HCT116 (cell line): Measurements from ENCODE around the gene MRM3. TPM values are rescaled to one million over a fixed set of nuclear protein-coding genes. Genes with fewer than 3 reads are reported as not detected.
A peak's percentile ranks its signal among the peaks of the same experiment; 100 is the strongest.

Experiments
- ATAC-seq: fragments of 200-7000 bp; cut with Tn5 transposase; 2 replicates; pipeline ENCODE4 v1.9.1; 2020; ENCODE audit warnings: mild to moderate bottlenecking, moderate library complexity
- BruUV-seq: library from RNA; stranded (reverse); fragments of 400-500 nt; replicated peaks from 2 replicates; lab custom pipeline; 2021; lab: Mats Ljungman, UMichigan
- CTCF ChIA-PET: fragments of 300-600 bp; sonication (Branson Sonifier 250); formaldehyde crosslinking; loops from one replicate; lab custom pipeline; 2021; ENCODE audit warnings: antibody characterized with exemption; lab: Charles Lee
- POLR2A ChIA-PET: fragments of 300-600, 350-600 bp; sonication (Branson Sonifier 250); formaldehyde crosslinking; loops from one replicate; lab custom pipeline; 2021; ENCODE audit warnings: antibody characterized with exemption; lab: Charles Lee
- RAD21 ChIA-PET, 2 experiments: fragments of 300-600 bp; sonication (Branson Sonifier 250); formaldehyde crosslinking; loops; one replicate each; lab custom pipeline; 2023; ENCODE audit warnings: low total read pairs in 2 of 2; ENCODE audit not compliant: uncharacterized antibody in 2 of 2, unreplicated experiment in 2 of 2, low non-redundant PET in 1 of 2; lab: Charles Lee
- DNase-seq: peaks from one replicate; pipeline ENCODE4 v3.0.0-alpha.2; 2010; ENCODE audit warnings: low read depth, low spot score
- H2AFZ ChIP-seq: fragments of 200-600 bp; shearing (Covaris generic), sonication (generic); 2 replicates; pipeline ENCODE4 v1.6.1; 2017; ENCODE audit warnings: low read depth, mixed run types, mixed read lengths, antibody characterized with exemption, low read length; ENCODE audit not compliant: poor library complexity, severe bottlenecking
- H3K27ac ChIP-seq: 2 replicates; pipeline ENCODE4 v1.5.1; 2012; ENCODE audit warnings: low read depth, low read length
- H3K27me3 ChIP-seq: fragments of 200-600 bp; sonication (generic); 2 replicates; pipeline ENCODE4 v1.6.1; 2016; ENCODE audit warnings: mixed run types, low read length, mixed read lengths; ENCODE audit not compliant: insufficient read depth
- H3K36me3 ChIP-seq, 2 experiments: fragments of 200-500 bp in 1 of 2; fragments of 200-600 bp in 1 of 2; sonication (Bioruptor generic) in 1 of 2; sonication (generic) in 1 of 2; 2 replicates each; pipeline versions ENCODE4 v1.5.1 to v1.6.1; 2014 to 2016; ENCODE audit warnings: low read length in 2 of 2, inconsistent platforms in 1 of 2, mixed read lengths in 1 of 2, mixed run types in 1 of 2; ENCODE audit not compliant: insufficient read depth in 2 of 2, control insufficient read depth in 1 of 2
- H3K4me1 ChIP-seq, 2 experiments: fragments of 200-600 bp in 1 of 2; sonication (generic) in 1 of 2; 2 replicates each; pipeline versions ENCODE4 v1.5.1 to v1.6.1; 2012 to 2017; ENCODE audit warnings: low read length in 2 of 2, inconsistent platforms in 1 of 2, mild to moderate bottlenecking in 1 of 2, mixed read lengths in 1 of 2, mixed run types in 1 of 2, moderate library complexity in 1 of 2; ENCODE audit not compliant: insufficient read depth in 2 of 2, control insufficient read depth in 1 of 2
- H3K4me2 ChIP-seq: fragments of 200-600 bp; sonication (generic); 2 replicates; pipeline ENCODE4 v1.6.1; 2017; ENCODE audit warnings: mixed run types, low read length, mixed read lengths
- H3K4me3 ChIP-seq, 2 experiments: fragments of 200-600 bp in 1 of 2; sonication (generic) in 1 of 2; replicated peaks in 1 of 2; 2 replicates each; pipeline ENCODE4 v1.5.1; 2011 to 2016; ENCODE audit warnings: low read length in 2 of 2, control low read depth in 1 of 2, low read depth in 1 of 2, mild to moderate bottlenecking in 1 of 2, mixed read lengths in 1 of 2, mixed run types in 1 of 2
- H3K79me2 ChIP-seq: fragments of 200-600 bp; sonication (generic); 2 replicates; pipeline ENCODE4 v1.6.1; 2017; ENCODE audit warnings: mild to moderate bottlenecking, mixed run types, low read length, moderate library complexity, mixed read lengths; ENCODE audit not compliant: insufficient read depth
- H3K9ac ChIP-seq: fragments of 200-600 bp; sonication (generic); 2 replicates; pipeline ENCODE4 v1.6.1; 2016; ENCODE audit warnings: low read length, mixed read lengths
- H3K9me2 ChIP-seq: fragments of 200-600 bp; sonication (generic), shearing (Covaris generic); 2 replicates; pipeline ENCODE4 v1.6.1; 2017; ENCODE audit warnings: mixed run types, mild to moderate bottlenecking, moderate library complexity; ENCODE audit not compliant: insufficient read depth
- H3K9me3 ChIP-seq, 2 experiments: fragments of 200-500 bp in 1 of 2; fragments of 200-600 bp in 1 of 2; sonication (Bioruptor generic) in 1 of 2; sonication (generic) in 1 of 2; 2 replicates each; pipeline ENCODE4 v1.6.1; 2014 to 2017; ENCODE audit warnings: low read length in 2 of 2, mixed read lengths in 2 of 2, inconsistent platforms in 1 of 2, low read depth in 1 of 2, mild to moderate bottlenecking in 1 of 2, mixed run types in 1 of 2, moderate library complexity in 1 of 2; ENCODE audit not compliant: control insufficient read depth in 1 of 2, insufficient read depth in 1 of 2
- H4K20me1 ChIP-seq: fragments of 200-600 bp; sonication (generic), shearing (Covaris generic); 2 replicates; pipeline ENCODE4 v1.6.1; 2017; ENCODE audit warnings: mixed run types, mild to moderate bottlenecking, moderate library complexity; ENCODE audit not compliant: insufficient read depth
- ATF3 ChIP-seq: IDR thresholded peaks from 2 replicates; pipeline ENCODE4 v1.6.1; 2012
- CEBPB ChIP-seq: IDR thresholded peaks from 2 replicates; pipeline ENCODE4 v1.6.1; 2012; ENCODE audit warnings: low read depth
- EGR1 ChIP-seq: IDR thresholded peaks from 2 replicates; pipeline ENCODE4 v1.6.1; 2012; ENCODE audit warnings: low read depth
- EZH2 ChIP-seq: fragments of 200-600 bp; sonication (generic); IDR thresholded peaks from 2 replicates; pipeline ENCODE4 v1.6.1; 2017; ENCODE audit warnings: antibody characterized with exemption, mixed run types
- EZH2phosphoT487 ChIP-seq: fragments of 200-600 bp; IDR thresholded peaks from 2 replicates; pipeline ENCODE4 v1.6.1; 2018; ENCODE audit warnings: antibody characterized with exemption, borderline replicate concordance
- FOSL1 ChIP-seq: IDR thresholded peaks from 2 replicates; pipeline ENCODE4 v1.6.1; 2012; ENCODE audit warnings: low read depth
- MAX ChIP-seq: IDR thresholded peaks from 2 replicates; pipeline ENCODE4 v1.6.1; 2012
- POLR2A ChIP-seq: IDR thresholded peaks from 2 replicates; pipeline ENCODE4 v1.7.0; 2011; ENCODE audit warnings: borderline replicate concordance; ENCODE audit not compliant: insufficient read depth, insufficient read length; ENCODE audit errors: extremely low read depth
- POLR2AphosphoS5 ChIP-seq: IDR thresholded peaks from 2 replicates; pipeline ENCODE4 v1.6.1; 2011; ENCODE audit warnings: mild to moderate bottlenecking, low read depth, low read length, moderate library complexity
- RAD21 ChIP-seq: IDR thresholded peaks from 2 replicates; pipeline ENCODE4 v1.6.1; 2012; ENCODE audit warnings: low read depth, mild to moderate bottlenecking
- REST ChIP-seq: IDR thresholded peaks from 2 replicates; pipeline ENCODE4 v1.6.1; 2012; ENCODE audit warnings: low read depth
- SIN3A ChIP-seq: IDR thresholded peaks from 2 replicates; pipeline ENCODE4 v1.6.1; 2012; ENCODE audit warnings: low read depth
- SP1 ChIP-seq: IDR thresholded peaks from 2 replicates; pipeline ENCODE4 v1.6.1; 2012; ENCODE audit warnings: low read depth
- ZBTB33 ChIP-seq: IDR thresholded peaks from 2 replicates; pipeline ENCODE4 v1.6.1; 2011; ENCODE audit warnings: mild to moderate bottlenecking, low read length, moderate library complexity; ENCODE audit not compliant: insufficient replicate concordance; ENCODE audit errors: extremely low read depth
- ZFX ChIP-seq: fragments of 450-650 bp; IDR thresholded peaks from 2 replicates; pipeline ENCODE4 v1.6.1; 2017
- intact Hi-C: fragments of 100-400 bp; cut with micrococcal nuclease; formaldehyde crosslinking; loops from 2 replicates; pipeline ENCODE4 v1.10.0; 2022
- total RNA-seq: library from RNA; stranded (reverse); gene quantifications from one replicate; pipeline ENCODE4 v1.2.1, GENCODE V29; 2021; ENCODE audit not compliant: unreplicated experiment

The MRM3 gene
- total RNA-seq, 1 experiment from 2014 or later = 32.6 TPM

GRCh38 chr17:743139-743538 lies 39.0 kb upstream of the MRM3 start:
- Histone ChIP-seq H2AFZ (no peak overlapping the region), H3K27me3 (no peaks in the 10 kb centered on the region), H3K79me2 (peaks cover 95% of the 10 kb centered on the region), H3K36me3 (peaks cover 61 to 84% of the 10 kb centered on the region in 2 experiments), H3K9me3 (no peaks in the 10 kb centered on the region), H3K4me2 (no peak overlapping the region), H3K27ac (no peak overlapping the region), H4K20me1 (peaks cover 14% of the 10 kb centered on the region; the same call in 1 of the 2 replicates), H3K9ac (no peak overlapping the region), H3K4me1 (no peaks in the 10 kb centered on the region), H3K4me3 (no peak overlapping the region), H3K9me2 (no peaks in the 10 kb centered on the region)
- ChIA-PET RAD21 (no interaction called here), POLR2A (no interaction called here), CTCF (no interaction called here)
- no TSS peak for BruUV-seq
- DNase-seq = no peak
- intact Hi-C loops = no loop called here
- ATAC-seq = no peak
- no peak for TF ChIP-seq EGR1
- TF ChIP-seq ATF3 = no peak
- no peak for TF ChIP-seq EZH2phosphoT487
- peak; percentile 23; the same call in 1 of the 2 replicates for TF ChIP-seq POLR2AphosphoS5
- TF ChIP-seq REST = no peak

- intact Hi-C loops = no loop called here
- ATAC-seq = no peak
- Histone ChIP-seq H3K27ac (no peak overlapping the region), H3K4me1 (no peaks in the 10 kb centered on the region; a peak in 1 of 4 replicates), H3K9me2 (no peaks in the 10 kb centered on the region), H3K4me3 (no peak overlapping the region), H3K79me2 (peaks cover 95% of the 10 kb centered on the region), H3K9me3 (no peaks in the 10 kb centered on the region), H3K36me3 (peaks cover 53 to 83% of the 10 kb centered on the region in 2 experiments), H3K27me3 (no peaks in the 10 kb centered on the region), H3K4me2 (no peak overlapping the region), H3K9ac (no peak overlapping the region), H2AFZ (no peak overlapping the region), H4K20me1 (peaks cover 14% of the 10 kb centered on the region; the same call in 1 of the 2 replicates)
- ChIA-PET RAD21 (no interaction called here), POLR2A (no interaction called here), CTCF (no interaction called here)
- no TSS peak for BruUV-seq
- DNase-seq = no peak
- no peak for TF ChIP-seq SIN3A
- no peak for TF ChIP-seq FOSL1
- TF ChIP-seq CEBPB = no peak
- no peak for TF ChIP-seq SP1
- no peak for TF ChIP-seq POLR2AphosphoS5
- TF ChIP-seq ZBTB33 = no peak
- no peak for TF ChIP-seq POLR2A
- TF ChIP-seq ZFX = no peak
- TF ChIP-seq EZH2 = no peak
- no peak for TF ChIP-seq ATF3
- TF ChIP-seq EZH2phosphoT487 = no peak
- no peak for TF ChIP-seq MAX
- TF ChIP-seq RAD21 = no peak
These were observed 37.2 kb upstream of the MRM3 start for GRCh38 chr17:744937-745336.
